ENCODE data around the gene PCID2. TPM values are rescaled to one million over a fixed set of nuclear protein-coding genes. Genes with fewer than 3 reads are reported as not detected.
A peak's percentile ranks its signal among the peaks of the same experiment; 100 is the strongest.

The PCID2 gene
- total RNA-seq, 3 donors from 2014 or later, result 26.8 to 51.6 (median 35.0) TPM

- H3K9me3 ChIP-seq, result no peaks in the 10 kb centered on the region
- intact Hi-C loops (cut with DNase I, micrococcal nuclease), result no loop called here
- H3K36me3 ChIP-seq (ENCODE audit: low read depth), result no peaks in the 10 kb centered on the region
- no peak for ATAC-seq
- DNase-seq, result no peak
- no peak for TF ChIP-seq CTCF (IDR thresholded peaks at IDR 0.05)
- no peak overlapping the region for H3K4me3 ChIP-seq
- no peaks in the 10 kb centered on the region for H3K4me1 ChIP-seq (ENCODE audit: low read depth)
Measured at GRCh38 chr13:113161433-113161832, 47.0 kb downstream of the PCID2 start.

GRCh38 chr13:113160983-113161382 lies 47.5 kb downstream of the PCID2 start:
- DNase-seq (no peak), ATAC-seq (no peak)
- Histone ChIP-seq H3K36me3 (ENCODE audit: low read depth) (no peaks in the 10 kb centered on the region), H3K9me3 (no peaks in the 10 kb centered on the region), H3K4me3 (no peak overlapping the region), H3K4me1 (ENCODE audit: low read depth) (no peaks in the 10 kb centered on the region)
- intact Hi-C loops (cut with DNase I, micrococcal nuclease), result no loop called here
- no peak for TF ChIP-seq CTCF (IDR thresholded peaks at IDR 0.05)

- no peaks in the 10 kb centered on the region for H3K36me3 ChIP-seq (ENCODE audit: low read depth)
- H3K4me3 ChIP-seq, result no peak overlapping the region
- H3K9me3 ChIP-seq, result no peaks in the 10 kb centered on the region
- no peak for ATAC-seq
- H3K4me1 ChIP-seq (ENCODE audit: low read depth), result no peaks in the 10 kb centered on the region
- intact Hi-C loops (cut with DNase I, micrococcal nuclease), result no loop called here
- DNase-seq, result no peak
- TF ChIP-seq CTCF (IDR thresholded peaks at IDR 0.05), result no peak
Measured at GRCh38 chr13:113159701-113160100, 48.8 kb downstream of the PCID2 start.

GRCh38 chr13:113158946-113159345 lies 49.5 kb downstream of the PCID2 start:
- Histone ChIP-seq H3K4me3 (no peak overlapping the region), H3K36me3 (ENCODE audit: low read depth) (no peaks in the 10 kb centered on the region), H3K9me3 (no peaks in the 10 kb centered on the region), H3K4me1 (ENCODE audit: low read depth) (peaks cover 3% of the 10 kb centered on the region)
- intact Hi-C loops (cut with DNase I, micrococcal nuclease), result no loop called here
- ATAC-seq (no peak), DNase-seq (no peak)
- no peak for TF ChIP-seq CTCF (IDR thresholded peaks at IDR 0.05)

- H3K4me3 ChIP-seq, result no peak within 1 kb of the TSS
- TF ChIP-seq CTCF (IDR thresholded peaks at IDR 0.05), result no peak
- peak; percentile 10 for ATAC-seq
- no peak for DNase-seq
- H3K9me3 ChIP-seq, result no peaks in the 10 kb centered on the region
- intact Hi-C loops (cut with DNase I, micrococcal nuclease), result no loop called here
- H3K36me3 ChIP-seq (ENCODE audit: low read depth), result no peaks in the 10 kb centered on the region
- peaks cover 5% of the 10 kb centered on the region for H3K4me1 ChIP-seq (ENCODE audit: low read depth)
Measured at GRCh38 chr13:113157929-113158747, 50.3 kb downstream of the PCID2 start, which contains the start of gene PROZ. Gene PROZ, plus strand, starts transcription at chr13:113158648. Its CDS starts 13 bp downstream, at chr13:113158661.
